WTC11 (cell line): Measurements from ENCODE around the gene NOP14. TPM values are rescaled to one million over a fixed set of nuclear protein-coding genes. Genes with fewer than 3 reads are reported as not detected.

Experiments
- ATAC-seq: fragments of 200-7000 bp; cut with Tn5 transposase; 2 replicates; pipeline ENCODE4 v1.10.0; 2021; ENCODE audit warnings: mild to moderate bottlenecking, moderate library complexity
- CTCF ChIA-PET: fragments of 300-600 bp; sonication (Branson Sonifier 250); formaldehyde crosslinking; loops from one replicate; lab custom pipeline; 2021; ENCODE audit warnings: antibody characterized with exemption; lab: Charles Lee
- POLR2A ChIA-PET: fragments of 350-600 bp; sonication (Branson Sonifier 250); formaldehyde crosslinking; loops from one replicate; lab custom pipeline; 2021; ENCODE audit warnings: antibody characterized with exemption; lab: Charles Lee
- DNase-seq: peaks from one replicate; pipeline ENCODE4 v3.0.0; 2021; ENCODE audit warnings: low spot score
- H3K27ac Mint-ChIP-seq: 2 replicates; pipeline ENCODE4 v1.8.0; 2021; ENCODE audit warnings: mixed read lengths
- H3K27me3 Mint-ChIP-seq: 2 replicates; pipeline ENCODE4 v1.8.0; 2021; ENCODE audit warnings: low read depth, mild to moderate bottlenecking, moderate library complexity, mixed read lengths
- H3K36me3 Mint-ChIP-seq: 2 replicates; pipeline ENCODE4 v1.8.0; 2021; ENCODE audit warnings: mixed read lengths
- H3K4me1 Mint-ChIP-seq: 2 replicates; pipeline ENCODE4 v1.8.0; 2022; ENCODE audit warnings: mixed read lengths
- H3K4me3 Mint-ChIP-seq: 2 replicates; pipeline ENCODE4 v1.8.0; 2021; ENCODE audit warnings: mild to moderate bottlenecking, moderate library complexity, mixed read lengths
- H3K9me3 Mint-ChIP-seq: 2 replicates; pipeline ENCODE4 v1.8.0; 2021; ENCODE audit warnings: mixed read lengths
- ATF6 ChIP-seq: sonication (generic); formaldehyde crosslinking; IDR thresholded peaks from 2 replicates; pipeline ENCODE4 v1.8.1; 2023; ENCODE audit warnings: mild to moderate bottlenecking, missing genetic modification reagents
- EMX1 ChIP-seq: fragments of 250-450 bp; sonication (Bioruptor Pico); IDR thresholded peaks from 2 replicates; pipeline ENCODE4 v1.8.0; 2021; ENCODE audit warnings: mild to moderate bottlenecking
- FOXK1 ChIP-seq: sonication (generic); formaldehyde crosslinking; IDR thresholded peaks from 2 replicates; pipeline ENCODE4 v1.8.0; 2022; ENCODE audit warnings: mild to moderate bottlenecking, moderate library complexity, missing genetic modification reagents
- GABPB1 ChIP-seq: sonication (generic); formaldehyde crosslinking; IDR thresholded peaks from 2 replicates; pipeline ENCODE4 v1.8.1; 2023; ENCODE audit warnings: mild to moderate bottlenecking, missing genetic modification reagents
- IRF1 ChIP-seq: sonication (generic); formaldehyde crosslinking; IDR thresholded peaks from 2 replicates; pipeline ENCODE4 v1.8.0; 2023; ENCODE audit warnings: missing genetic modification reagents
- JUN ChIP-seq: sonication (generic); formaldehyde crosslinking; IDR thresholded peaks from 2 replicates; pipeline ENCODE4 v1.8.0; 2023; ENCODE audit warnings: mild to moderate bottlenecking, missing genetic modification reagents
- KAT7 ChIP-seq: sonication (generic); formaldehyde crosslinking; IDR thresholded peaks from 2 replicates; pipeline ENCODE4 v1.8.1; 2023; ENCODE audit warnings: missing genetic modification reagents, mild to moderate bottlenecking, borderline replicate concordance
- NFATC4 ChIP-seq: fragments of 250-450 bp; sonication (Bioruptor Pico); IDR thresholded peaks from 2 replicates; pipeline ENCODE4 v1.9.0; 2021; ENCODE audit warnings: mild to moderate bottlenecking
- NFYB ChIP-seq: sonication (generic); formaldehyde crosslinking; conservative IDR thresholded peaks from 2 replicates; pipeline ENCODE4 v1.8.0; 2022; ENCODE audit warnings: low read depth, missing genetic modification reagents
- NR1H2 ChIP-seq: sonication (generic); formaldehyde crosslinking; IDR thresholded peaks from 2 replicates; pipeline ENCODE4 v1.9.0; 2021; ENCODE audit warnings: mild to moderate bottlenecking, moderate library complexity, missing genetic modification reagents
- NR3C1 ChIP-seq: sonication (generic); formaldehyde crosslinking; conservative IDR thresholded peaks from 2 replicates; pipeline ENCODE4 v1.8.1; 2023; ENCODE audit warnings: low read depth, mild to moderate bottlenecking, missing genetic modification reagents
- PRDM15 ChIP-seq: sonication (generic); formaldehyde crosslinking; IDR thresholded peaks from 2 replicates; pipeline ENCODE4 v1.8.0; 2022; ENCODE audit warnings: missing genetic modification reagents
- PREB ChIP-seq: sonication (generic); formaldehyde crosslinking; IDR thresholded peaks from 2 replicates; pipeline ENCODE4 v1.8.1; 2022; ENCODE audit warnings: mild to moderate bottlenecking, missing genetic modification reagents, moderate library complexity, borderline replicate concordance
- SMAD3 ChIP-seq: sonication (generic); formaldehyde crosslinking; IDR thresholded peaks from 2 replicates; pipeline ENCODE4 v1.8.0; 2022; ENCODE audit warnings: missing genetic modification reagents, mild to moderate bottlenecking, borderline replicate concordance
- SOX15 ChIP-seq: fragments of 250-450 bp; sonication (Bioruptor Pico); IDR thresholded peaks from 2 replicates; pipeline ENCODE4 v1.9.0; 2021; ENCODE audit warnings: mild to moderate bottlenecking
- ZNF671 ChIP-seq: fragments of 250-450 bp; sonication (Bioruptor Pico); IDR thresholded peaks from 2 replicates; pipeline ENCODE4 v1.8.0; 2021; ENCODE audit warnings: mild to moderate bottlenecking
- total RNA-seq: library from RNA; stranded (reverse); gene quantifications from 3 replicates; pipeline ENCODE4 v1.2.3, GENCODE V29; 2021
- TF ChIP-seq, protein P1 (sequence below): sonication (generic); formaldehyde crosslinking; IDR thresholded peaks from 2 replicates; pipeline ENCODE4 v1.8.1; 2023; ENCODE audit warnings: mild to moderate bottlenecking, missing genetic modification reagents, moderate library complexity
- TF ChIP-seq, protein P2 (sequence below): fragments of 250-450 bp; sonication (Bioruptor Pico); IDR thresholded peaks from 2 replicates; pipeline ENCODE4 v2.1.2; 2022; ENCODE audit warnings: mild to moderate bottlenecking, moderate library complexity
- TF ChIP-seq, protein P3 (sequence below): sonication (generic); formaldehyde crosslinking; IDR thresholded peaks from 2 replicates; pipeline ENCODE4 v1.8.1; 2023; ENCODE audit warnings: mild to moderate bottlenecking, missing genetic modification reagents, borderline replicate concordance

Gene NOP14
- total RNA-seq, 1 experiment from 2014 or later = 39.1 TPM

DNA sequence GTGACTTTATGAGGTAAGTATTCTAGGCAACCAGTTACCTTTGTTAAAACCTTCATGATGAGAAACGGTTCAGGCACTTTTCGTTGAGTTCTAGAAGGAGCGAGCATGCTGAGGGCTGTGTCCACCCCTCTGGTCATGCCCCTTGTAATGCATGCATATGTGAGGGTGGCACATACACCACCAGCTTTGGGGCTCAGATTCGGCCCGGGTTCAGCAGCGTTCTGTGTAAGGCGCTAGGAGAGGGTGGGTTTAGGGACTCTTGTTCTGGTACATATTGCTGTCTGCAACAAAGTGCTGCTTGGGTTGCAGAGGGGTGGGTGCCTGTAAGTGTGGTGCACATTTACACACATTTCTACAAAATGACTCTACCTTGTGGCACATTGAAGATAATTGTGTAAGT, 54.5 kb downstream of the NOP14 start:
- Mint-ChIP-seq H3K4me3 (no peak overlapping the region), H3K27ac (peak overlapping the region; percentile 32; the same call in 1 of the 2 replicates), H3K27me3 (no peaks in the 10 kb centered on the region), H3K4me1 (no peaks in the 10 kb centered on the region), H3K9me3 (no peaks in the 10 kb centered on the region), H3K36me3 (peaks cover 58% of the 10 kb centered on the region)
- TF ChIP-seq NR3C1 (CRISPR knock-in tag) = no peak
- no peak for TF ChIP-seq EMX1 (CRISPR knock-in tag)
- no peak for TF ChIP-seq SMAD3 (CRISPR knock-in tag)
- no peak for TF ChIP-seq ZNF671 (CRISPR knock-in tag)
- no peak for TF ChIP-seq KAT7 (CRISPR knock-in tag)
- no peak for TF ChIP-seq NFATC4 (CRISPR knock-in tag)
- no peak for TF ChIP-seq FOXK1 (CRISPR knock-in tag)
- no peak for TF ChIP-seq IRF1 (CRISPR knock-in tag)
- TF ChIP-seq PREB = no peak
- TF ChIP-seq NFYB = no peak
- TF ChIP-seq PRDM15 (CRISPR knock-in tag) = no peak
- no peak for TF ChIP-seq GABPB1 (CRISPR knock-in tag)
- no peak for ATAC-seq
- CTCF ChIA-PET = no interaction called here
- DNase-seq = no peak
- POLR2A ChIA-PET = no interaction called here

DNA sequence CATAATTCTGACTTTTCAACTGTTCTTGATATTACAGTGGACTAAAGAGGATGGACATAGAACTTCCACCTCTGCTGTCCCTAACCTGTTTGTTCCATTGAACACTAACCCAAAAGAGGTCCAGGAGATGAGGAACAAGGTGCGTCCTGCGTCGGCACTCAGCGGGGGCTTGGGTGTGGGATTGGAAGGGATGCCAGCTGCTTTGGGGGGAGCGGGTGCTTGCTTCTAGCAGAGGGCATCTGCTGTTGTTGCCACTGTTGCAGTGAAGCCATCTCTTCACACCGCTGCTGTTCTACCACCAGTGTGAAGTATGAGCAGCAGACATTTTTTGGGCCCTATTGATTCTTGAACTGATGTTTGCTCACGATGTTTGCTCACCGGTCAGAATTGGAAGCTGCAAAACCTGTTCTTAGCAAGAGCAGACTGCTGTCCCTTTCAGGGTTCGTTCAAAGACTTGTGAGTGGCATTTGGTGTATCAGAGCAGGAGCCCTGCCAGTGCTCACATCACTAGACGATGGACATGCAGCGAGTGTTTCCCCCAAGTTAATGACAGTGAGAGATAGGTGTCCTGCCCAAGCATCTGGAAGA, 55.4 kb downstream of the NOP14 start:
- ChIA-PET POLR2A (no interaction called here), CTCF (no interaction called here)
- Mint-ChIP-seq H3K4me1 (no peaks in the 10 kb centered on the region), H3K36me3 (peaks cover 60% of the 10 kb centered on the region), H3K4me3 (no peak overlapping the region), H3K27ac (peak overlapping the region; percentile 57; the same call in 1 of the 2 replicates), H3K9me3 (no peaks in the 10 kb centered on the region), H3K27me3 (no peaks in the 10 kb centered on the region)
- no peak for DNase-seq
- TF ChIP-seq JUN = no peak
- no peak for ATAC-seq

DNA sequence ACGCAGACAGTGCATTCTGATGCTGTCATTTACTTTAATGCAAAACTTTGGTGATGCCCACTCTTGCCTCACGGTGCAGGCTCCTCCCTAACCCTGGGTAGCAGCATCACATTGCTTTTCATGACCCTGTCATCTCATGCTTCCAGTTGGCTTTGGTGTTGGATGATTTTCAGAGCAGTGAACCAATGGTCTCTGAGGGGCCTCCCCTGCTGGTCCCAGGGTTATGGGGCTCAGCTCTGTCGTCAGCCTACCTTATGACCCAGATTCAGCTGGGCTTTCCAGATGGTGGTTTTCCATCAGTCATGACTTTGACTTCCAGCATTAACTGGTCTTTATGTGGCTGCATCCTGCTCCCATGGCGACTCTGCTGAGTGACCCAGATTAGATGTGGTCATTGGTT, 56.0 kb downstream of the NOP14 start:
- Mint-ChIP-seq H3K4me3 (no peak overlapping the region), H3K27me3 (no peaks in the 10 kb centered on the region)
- CTCF ChIA-PET = interaction anchor here (0.6 kb wide), 1 partner anchor 358 kb away, joined by 4 read pairs; no protein-coding TSS in a partner anchor
- TF ChIP-seq ATF6 (CRISPR knock-in tag) (no peak), NR1H2 (no peak), EMX1 (CRISPR knock-in tag) (no peak), SOX15 (CRISPR knock-in tag) (no peak), ZNF671 (CRISPR knock-in tag) (no peak)
- TF ChIP-seq, protein P1, sequence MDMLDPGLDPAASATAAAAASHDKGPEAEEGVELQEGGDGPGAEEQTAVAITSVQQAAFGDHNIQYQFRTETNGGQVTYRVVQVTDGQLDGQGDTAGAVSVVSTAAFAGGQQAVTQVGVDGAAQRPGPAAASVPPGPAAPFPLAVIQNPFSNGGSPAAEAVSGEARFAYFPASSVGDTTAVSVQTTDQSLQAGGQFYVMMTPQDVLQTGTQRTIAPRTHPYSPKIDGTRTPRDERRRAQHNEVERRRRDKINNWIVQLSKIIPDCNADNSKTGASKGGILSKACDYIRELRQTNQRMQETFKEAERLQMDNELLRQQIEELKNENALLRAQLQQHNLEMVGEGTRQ (CRISPR knock-in tag) = no peak
- TF ChIP-seq, protein P2, sequence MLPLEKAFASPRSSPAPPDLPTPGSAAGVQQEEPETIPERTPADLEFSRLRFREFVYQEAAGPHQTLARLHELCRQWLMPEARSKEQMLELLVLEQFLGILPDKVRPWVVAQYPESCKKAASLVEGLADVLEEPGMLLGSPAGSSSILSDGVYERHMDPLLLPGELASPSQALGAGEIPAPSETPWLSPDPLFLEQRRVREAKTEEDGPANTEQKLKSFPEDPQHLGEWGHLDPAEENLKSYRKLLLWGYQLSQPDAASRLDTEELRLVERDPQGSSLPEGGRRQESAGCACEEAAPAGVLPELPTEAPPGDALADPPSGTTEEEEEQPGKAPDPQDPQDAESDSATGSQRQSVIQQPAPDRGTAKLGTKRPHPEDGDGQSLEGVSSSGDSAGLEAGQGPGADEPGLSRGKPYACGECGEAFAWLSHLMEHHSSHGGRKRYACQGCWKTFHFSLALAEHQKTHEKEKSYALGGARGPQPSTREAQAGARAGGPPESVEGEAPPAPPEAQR (CRISPR knock-in tag) = no peak
- TF ChIP-seq, protein P3, sequence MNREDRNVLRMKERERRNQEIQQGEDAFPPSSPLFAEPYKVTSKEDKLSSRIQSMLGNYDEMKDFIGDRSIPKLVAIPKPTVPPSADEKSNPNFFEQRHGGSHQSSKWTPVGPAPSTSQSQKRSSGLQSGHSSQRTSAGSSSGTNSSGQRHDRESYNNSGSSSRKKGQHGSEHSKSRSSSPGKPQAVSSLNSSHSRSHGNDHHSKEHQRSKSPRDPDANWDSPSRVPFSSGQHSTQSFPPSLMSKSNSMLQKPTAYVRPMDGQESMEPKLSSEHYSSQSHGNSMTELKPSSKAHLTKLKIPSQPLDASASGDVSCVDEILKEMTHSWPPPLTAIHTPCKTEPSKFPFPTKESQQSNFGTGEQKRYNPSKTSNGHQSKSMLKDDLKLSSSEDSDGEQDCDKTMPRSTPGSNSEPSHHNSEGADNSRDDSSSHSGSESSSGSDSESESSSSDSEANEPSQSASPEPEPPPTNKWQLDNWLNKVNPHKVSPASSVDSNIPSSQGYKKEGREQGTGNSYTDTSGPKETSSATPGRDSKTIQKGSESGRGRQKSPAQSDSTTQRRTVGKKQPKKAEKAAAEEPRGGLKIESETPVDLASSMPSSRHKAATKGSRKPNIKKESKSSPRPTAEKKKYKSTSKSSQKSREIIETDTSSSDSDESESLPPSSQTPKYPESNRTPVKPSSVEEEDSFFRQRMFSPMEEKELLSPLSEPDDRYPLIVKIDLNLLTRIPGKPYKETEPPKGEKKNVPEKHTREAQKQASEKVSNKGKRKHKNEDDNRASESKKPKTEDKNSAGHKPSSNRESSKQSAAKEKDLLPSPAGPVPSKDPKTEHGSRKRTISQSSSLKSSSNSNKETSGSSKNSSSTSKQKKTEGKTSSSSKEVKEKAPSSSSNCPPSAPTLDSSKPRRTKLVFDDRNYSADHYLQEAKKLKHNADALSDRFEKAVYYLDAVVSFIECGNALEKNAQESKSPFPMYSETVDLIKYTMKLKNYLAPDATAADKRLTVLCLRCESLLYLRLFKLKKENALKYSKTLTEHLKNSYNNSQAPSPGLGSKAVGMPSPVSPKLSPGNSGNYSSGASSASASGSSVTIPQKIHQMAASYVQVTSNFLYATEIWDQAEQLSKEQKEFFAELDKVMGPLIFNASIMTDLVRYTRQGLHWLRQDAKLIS = no peak

More for the DNA sequence above, 56.0 kb downstream of the NOP14 start:
- DNase-seq (no peak), ATAC-seq (no peak)
- Mint-ChIP-seq H3K36me3 (peaks cover 60% of the 10 kb centered on the region), H3K4me1 (no peaks in the 10 kb centered on the region), H3K9me3 (no peaks in the 10 kb centered on the region), H3K27ac (0 out of 2 replicates have a peak overlapping the region, but pooled peaks have one; percentile 57)
- POLR2A ChIA-PET = no interaction called here
